Suprapubic skin (tissue), 4 donors: ENCODE data around the gene MAP2K7. TPM values are rescaled to one million over a fixed set of nuclear protein-coding genes. Genes with fewer than 3 reads are reported as not detected.

Experiments used
- DNase-seq, 2 donors: peaks; one replicate each; pipeline ENCODE4 v3.0.0-alpha.2; 2019; ENCODE audit warnings: low spot score in 2 of 2
- H3K27ac ChIP-seq: fragments of 200-600 bp; sonication (generic); one replicate; pipeline ENCODE4 v1.5.1; 2019
- H3K27me3 ChIP-seq: fragments of 200-600 bp; sonication (generic); one replicate; pipeline ENCODE4 v1.5.1; 2019
- H3K36me3 ChIP-seq: fragments of 200-600 bp; sonication (generic); one replicate; pipeline ENCODE4 v1.5.1; 2019
- H3K4me1 ChIP-seq: fragments of 200-600 bp; sonication (generic); one replicate; pipeline ENCODE4 v1.5.1; 2019
- H3K4me3 ChIP-seq: fragments of 200-600 bp; sonication (generic); one replicate; pipeline ENCODE4 v1.5.1; 2019; ENCODE audit warnings: mild to moderate bottlenecking
- H3K9me3 ChIP-seq: fragments of 200-600 bp; sonication (generic); one replicate; pipeline ENCODE4 v1.5.1; 2019
- EP300 ChIP-seq: sonication (generic); formaldehyde crosslinking; IDR thresholded peaks from one replicate; pipeline ENCODE4 v1.6.1; 2017; ENCODE audit warnings: antibody characterized with exemption
- POLR2A ChIP-seq, 2 donors: fragments of 450-650 bp; IDR thresholded peaks; one replicate each; pipeline ENCODE4 v1.6.1; 2017; ENCODE audit warnings: antibody characterized with exemption in 2 of 2, mild to moderate bottlenecking in 2 of 2, moderate library complexity in 2 of 2
- POLR2AphosphoS5 ChIP-seq, 3 donors: sonication (generic); formaldehyde crosslinking; IDR thresholded peaks; one replicate each; pipeline ENCODE4 v1.6.1; 2017; ENCODE audit warnings: antibody characterized with exemption in 3 of 3
- WGBS: methylation state at CpG from one replicate; pipeline ENCODE4 v1.1.5; 2018; 5-methylcytosine and 5-hydroxymethylcytosine counted together
- total RNA-seq, 4 donors: library from RNA; depleted of rRNA; stranded (reverse); fragments of >200 nt; gene quantifications; one replicate each; pipeline ENCODE4 v1.1.0, GENCODE V29; 2016
- TF ChIP-seq, protein P1 (sequence below), 2 donors: fragments of 200-600 bp in 1 of 2; fragments of 450-650 bp in 1 of 2; sonication (generic) in 1 of 2; IDR thresholded peaks; one replicate each; pipeline ENCODE4 v1.5.1; 2016 to 2019; ENCODE audit warnings: antibody characterized with exemption in 2 of 2, mild to moderate bottlenecking in 1 of 2, moderate library complexity in 1 of 2

The MAP2K7 gene
- total RNA-seq, 4 donors from 2014 or later: 25.1 to 52.4 (median 29.3) TPM

DNA sequence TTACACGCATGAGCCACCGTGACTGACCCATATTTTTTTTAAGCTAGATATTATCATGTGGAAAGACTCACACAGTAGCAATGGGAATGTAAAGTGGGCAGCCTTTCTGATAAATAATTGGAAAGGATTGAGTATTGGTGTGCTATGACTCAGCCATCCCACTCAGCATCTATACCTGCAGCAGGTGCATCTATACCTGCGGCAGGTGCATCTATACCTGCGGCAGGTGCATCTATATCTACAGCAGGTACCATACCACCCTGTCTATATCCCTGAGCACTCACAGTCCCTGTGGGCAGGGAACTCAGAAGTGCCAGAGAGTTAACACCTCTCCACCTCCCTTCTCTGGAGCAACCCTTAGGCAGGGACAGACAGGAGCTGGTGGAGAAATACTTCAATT, 20.6 kb upstream of the MAP2K7 start:
- WGBS: 77% methylated on average over 4 of the region's 4 CpGs

DNA sequence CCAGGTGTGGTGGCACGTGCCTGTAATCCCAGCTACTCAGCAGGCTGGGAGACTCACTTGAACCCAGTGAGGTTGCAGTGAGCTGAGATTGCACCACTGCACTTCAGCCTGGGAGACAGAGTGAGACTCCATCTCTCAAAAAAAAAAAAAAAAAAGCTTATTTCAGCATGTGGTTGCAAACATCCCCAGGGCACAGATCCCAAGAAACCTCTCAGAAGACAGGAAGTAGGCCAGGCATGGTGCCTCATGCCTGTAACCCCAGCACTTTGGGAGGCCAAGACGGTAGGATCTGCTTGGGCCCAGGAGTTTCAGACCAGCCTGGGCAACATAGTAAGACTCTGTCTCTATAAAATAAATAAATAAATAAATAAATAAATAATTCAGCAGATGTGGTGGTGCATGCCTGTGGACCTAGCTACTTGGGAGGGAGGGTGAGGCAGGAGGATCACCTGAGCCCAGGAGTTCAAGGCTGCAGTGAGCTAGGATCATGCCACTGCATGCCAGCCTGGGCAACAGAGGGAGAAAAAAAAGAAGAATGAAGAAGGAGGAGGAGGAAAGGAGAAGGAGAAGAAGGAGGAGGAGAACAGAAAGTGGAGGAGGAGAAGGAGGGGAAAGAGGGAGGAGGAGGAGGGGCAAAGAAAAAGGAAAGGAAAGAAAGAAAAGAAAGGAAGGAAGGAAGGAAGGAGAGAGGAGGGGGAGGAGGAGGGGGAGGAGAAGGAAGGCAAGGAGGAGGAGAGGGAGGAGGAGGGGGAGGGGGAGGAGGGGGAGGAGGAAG, 19.7 kb upstream of the MAP2K7 start:
- H3K27ac ChIP-seq: no peak overlapping the region
- H3K9me3 ChIP-seq: no peaks in the 10 kb centered on the region
- no peak for DNase-seq
- H3K4me1 ChIP-seq: peaks cover 10% of the 10 kb centered on the region
- no peaks in the 10 kb centered on the region for H3K36me3 ChIP-seq
- 73% methylated on average over 2 of the region's 2 CpGs for WGBS
- peaks cover 10% of the 10 kb centered on the region for H3K27me3 ChIP-seq
- TF ChIP-seq, protein P1, sequence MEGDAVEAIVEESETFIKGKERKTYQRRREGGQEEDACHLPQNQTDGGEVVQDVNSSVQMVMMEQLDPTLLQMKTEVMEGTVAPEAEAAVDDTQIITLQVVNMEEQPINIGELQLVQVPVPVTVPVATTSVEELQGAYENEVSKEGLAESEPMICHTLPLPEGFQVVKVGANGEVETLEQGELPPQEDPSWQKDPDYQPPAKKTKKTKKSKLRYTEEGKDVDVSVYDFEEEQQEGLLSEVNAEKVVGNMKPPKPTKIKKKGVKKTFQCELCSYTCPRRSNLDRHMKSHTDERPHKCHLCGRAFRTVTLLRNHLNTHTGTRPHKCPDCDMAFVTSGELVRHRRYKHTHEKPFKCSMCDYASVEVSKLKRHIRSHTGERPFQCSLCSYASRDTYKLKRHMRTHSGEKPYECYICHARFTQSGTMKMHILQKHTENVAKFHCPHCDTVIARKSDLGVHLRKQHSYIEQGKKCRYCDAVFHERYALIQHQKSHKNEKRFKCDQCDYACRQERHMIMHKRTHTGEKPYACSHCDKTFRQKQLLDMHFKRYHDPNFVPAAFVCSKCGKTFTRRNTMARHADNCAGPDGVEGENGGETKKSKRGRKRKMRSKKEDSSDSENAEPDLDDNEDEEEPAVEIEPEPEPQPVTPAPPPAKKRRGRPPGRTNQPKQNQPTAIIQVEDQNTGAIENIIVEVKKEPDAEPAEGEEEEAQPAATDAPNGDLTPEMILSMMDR (IDR thresholded peaks at IDR 0.05): no peak
- no peak for TF ChIP-seq POLR2A (IDR thresholded peaks at IDR 0.05)
- TF ChIP-seq EP300: no peak
- no peak for TF ChIP-seq POLR2AphosphoS5 (IDR thresholded peaks at IDR 0.05)
- H3K4me3 ChIP-seq: no peak overlapping the region

More for the DNA sequence above, 20.6 kb upstream of the MAP2K7 start:
- H3K4me1 ChIP-seq: peaks cover 3% of the 10 kb centered on the region
- DNase-seq: no peak
- H3K36me3 ChIP-seq: no peaks in the 10 kb centered on the region
- no peaks in the 10 kb centered on the region for H3K9me3 ChIP-seq
- no peak for TF ChIP-seq POLR2AphosphoS5 (IDR thresholded peaks at IDR 0.05)
- TF ChIP-seq, protein P1 (IDR thresholded peaks at IDR 0.05): no peak
- no peak for TF ChIP-seq POLR2A (IDR thresholded peaks at IDR 0.05)
- no peak for TF ChIP-seq EP300
- H3K27me3 ChIP-seq: peaks cover 5% of the 10 kb centered on the region
- H3K27ac ChIP-seq: no peak overlapping the region
- no peak overlapping the region for H3K4me3 ChIP-seq

DNA sequence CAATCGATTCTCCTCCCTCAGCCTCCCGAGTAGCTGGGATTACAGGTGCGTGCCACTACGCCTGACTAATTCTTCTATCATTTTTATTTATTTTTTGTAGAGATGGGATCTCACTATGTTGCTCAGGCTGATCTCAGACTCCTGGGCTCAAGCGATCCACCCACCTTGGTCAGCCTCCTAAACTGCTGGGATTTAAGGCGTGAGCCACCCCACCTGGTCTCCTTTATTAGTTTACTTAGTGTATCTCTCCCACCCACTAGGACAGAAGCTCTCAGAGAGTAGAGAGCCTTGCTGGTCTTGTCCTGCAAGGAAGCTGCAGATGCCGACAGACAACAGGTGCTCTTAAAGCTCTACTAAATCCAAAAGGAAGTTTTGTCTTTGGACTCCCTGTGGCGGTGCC, 17.9 kb upstream of the MAP2K7 start:
- no peak for DNase-seq
- Histone ChIP-seq H3K27me3 (peaks cover 10% of the 10 kb centered on the region), H3K4me1 (peaks cover 17% of the 10 kb centered on the region), H3K27ac (no peak overlapping the region), H3K9me3 (no peaks in the 10 kb centered on the region), H3K4me3 (no peak overlapping the region), H3K36me3 (no peaks in the 10 kb centered on the region)
- 94% methylated on average over 8 of the region's 8 CpGs for WGBS
- TF ChIP-seq POLR2A (IDR thresholded peaks at IDR 0.05) (no peak), POLR2AphosphoS5 (IDR thresholded peaks at IDR 0.05) (no peak), EP300 (no peak)
- TF ChIP-seq, protein P1 (IDR thresholded peaks at IDR 0.05): no peak

DNA sequence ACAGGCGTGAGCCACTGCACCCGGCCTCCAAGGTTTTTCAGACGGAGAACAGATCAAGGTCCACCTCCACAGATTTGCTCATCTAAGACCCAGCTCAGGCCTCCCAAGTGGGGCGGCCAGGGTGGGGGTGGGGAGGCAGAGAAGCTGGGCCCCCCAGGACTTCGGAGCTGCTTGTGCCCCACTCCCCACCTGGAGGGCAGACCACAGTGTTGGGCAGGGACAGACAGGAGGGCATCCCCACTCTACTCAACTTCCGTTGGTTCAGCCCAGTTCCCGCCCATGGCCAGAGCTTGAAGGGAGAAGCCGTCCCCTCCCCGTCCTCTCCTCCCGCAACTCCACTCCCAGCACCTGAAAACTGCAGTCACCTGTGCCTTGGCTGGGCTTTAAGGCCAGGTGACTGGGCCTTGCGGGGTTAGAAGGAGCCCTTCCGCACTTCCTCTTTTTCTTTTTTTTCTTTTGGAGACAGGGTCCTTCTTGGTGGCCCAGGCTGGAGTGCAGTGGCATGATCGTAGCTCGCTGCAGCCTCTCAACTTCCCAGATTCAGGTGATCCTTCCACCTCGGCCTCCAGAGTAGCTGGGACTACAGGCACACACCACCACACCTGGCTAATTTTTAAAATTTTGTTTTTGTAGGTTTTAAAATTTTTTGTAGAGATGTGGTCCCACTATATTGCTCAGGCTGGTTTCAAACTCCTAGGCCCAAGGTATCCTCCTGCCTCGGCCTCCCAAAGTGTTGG, 16.1 kb upstream of the MAP2K7 start:
- TF ChIP-seq POLR2AphosphoS5 (IDR thresholded peaks at IDR 0.05): no peak
- H3K27me3 ChIP-seq: peaks cover 10% of the 10 kb centered on the region
- H3K36me3 ChIP-seq: no peaks in the 10 kb centered on the region
- DNase-seq: no peak
- WGBS: 87% methylated on average over 16 of the region's 16 CpGs
- peaks cover 17% of the 10 kb centered on the region for H3K4me1 ChIP-seq
- no peaks in the 10 kb centered on the region for H3K9me3 ChIP-seq
- H3K4me3 ChIP-seq: peak overlapping the region; percentile 57
- H3K27ac ChIP-seq: no peak overlapping the region

DNA sequence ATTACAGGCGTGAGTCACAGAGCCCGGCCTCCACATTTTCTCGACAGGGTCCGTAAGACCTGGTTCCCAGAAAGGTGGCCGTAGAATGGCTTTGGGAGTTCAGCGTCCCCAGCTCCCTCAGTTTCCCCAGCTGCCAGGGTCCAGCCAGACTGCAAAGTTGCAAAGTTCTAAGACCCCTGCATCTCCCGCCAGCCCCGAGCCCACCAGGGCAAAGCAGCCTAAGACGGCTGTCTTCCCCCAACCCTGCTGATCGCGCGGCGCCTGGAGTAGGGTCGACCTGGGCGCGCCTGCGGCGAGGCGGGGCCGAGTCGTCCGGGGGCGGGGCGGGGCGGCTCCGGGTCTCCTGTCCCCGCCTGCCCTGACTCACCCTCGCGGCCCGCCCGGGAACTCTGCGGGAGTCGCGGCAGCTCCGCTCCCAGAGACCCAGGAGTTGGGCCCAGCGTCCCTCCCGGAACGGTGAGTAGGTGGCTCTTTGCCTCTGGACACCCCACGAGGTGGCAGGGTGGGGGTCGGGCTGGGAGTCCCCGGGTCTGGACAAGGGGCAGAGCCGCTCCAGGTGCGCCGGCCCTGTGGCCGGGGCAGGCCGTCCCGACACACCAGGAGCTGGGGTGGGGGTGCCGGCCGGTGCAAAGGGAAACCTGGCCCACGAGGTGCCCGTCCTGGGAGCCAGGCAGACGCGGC, 15.4 kb upstream of the MAP2K7 start, which contains the start of gene LRRC8E:
Gene LRRC8E (plus strand): TSS at position 366 of the 681 bp plus-strand sequence. CDS start 7,094 bp downstream, outside the sequence.
- Histone ChIP-seq H3K27ac (peak within 1 kb of the TSS; percentile 18), H3K36me3 (no peaks in the 10 kb centered on the region), H3K27me3 (peaks cover 10% of the 10 kb centered on the region), H3K4me1 (peaks cover 17% of the 10 kb centered on the region), H3K4me3 (peak within 1 kb of the TSS; percentile 57), H3K9me3 (no peaks in the 10 kb centered on the region)
- 15% methylated on average over 12 of the region's 53 CpGs for WGBS
- peak in 1 of 2 donors; percentile 69 for DNase-seq
- TF ChIP-seq, protein P1 (IDR thresholded peaks at IDR 0.05): no peak
- no peak for TF ChIP-seq POLR2AphosphoS5 (IDR thresholded peaks at IDR 0.05)
- TF ChIP-seq EP300: no peak
